Activated CD4-positive, CD25-positive, alpha-beta regulatory T cell treated with anti-CD3 and anti-CD28 coated beads, Interleukin-2, amount 50 U/mL, for 16 hours (primary cell): ENCODE data around the gene OR2T1.
"Not testable (repeated sequence)": the region's sequence is repeated elsewhere in the genome, so short reads cannot be mapped to it uniquely, and the experiment has no call there.

Experiments used
- DNase-seq: peaks from one replicate; pipeline ENCODE4 v3.0.0-alpha.2; 2020; ENCODE audit warnings: low read depth, low spot score

OR2T1 gene

DNA sequence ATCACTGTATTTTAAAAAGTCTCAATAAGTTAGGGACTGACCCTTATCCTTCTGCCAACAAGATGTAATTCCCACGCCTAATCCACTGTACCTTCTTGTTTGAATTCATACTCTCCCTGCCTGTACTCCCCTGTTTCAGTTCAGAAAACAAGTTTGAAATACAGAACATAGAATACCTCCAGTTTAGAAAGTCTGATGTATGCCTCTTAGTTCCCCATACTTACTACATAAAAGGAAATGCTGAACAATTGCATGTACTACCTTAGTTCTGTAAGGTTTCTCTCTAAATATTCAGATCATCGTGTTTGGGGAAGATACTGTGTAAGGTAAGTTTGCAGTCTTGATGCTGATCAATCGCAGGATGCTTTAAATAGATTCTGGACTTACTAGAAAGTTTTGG lies 33.5 kb downstream of the OR2T1 start:
- not testable (repeated sequence) for DNase-seq

GRCh38 chr1:248438668-248439067 lies 35.8 kb downstream of the OR2T1 start:
- DNase-seq: not testable (repeated sequence)

- not testable (repeated sequence) for DNase-seq
Measured at GRCh38 chr1:248439283-248439682, 36.4 kb downstream of the OR2T1 start.

DNA sequence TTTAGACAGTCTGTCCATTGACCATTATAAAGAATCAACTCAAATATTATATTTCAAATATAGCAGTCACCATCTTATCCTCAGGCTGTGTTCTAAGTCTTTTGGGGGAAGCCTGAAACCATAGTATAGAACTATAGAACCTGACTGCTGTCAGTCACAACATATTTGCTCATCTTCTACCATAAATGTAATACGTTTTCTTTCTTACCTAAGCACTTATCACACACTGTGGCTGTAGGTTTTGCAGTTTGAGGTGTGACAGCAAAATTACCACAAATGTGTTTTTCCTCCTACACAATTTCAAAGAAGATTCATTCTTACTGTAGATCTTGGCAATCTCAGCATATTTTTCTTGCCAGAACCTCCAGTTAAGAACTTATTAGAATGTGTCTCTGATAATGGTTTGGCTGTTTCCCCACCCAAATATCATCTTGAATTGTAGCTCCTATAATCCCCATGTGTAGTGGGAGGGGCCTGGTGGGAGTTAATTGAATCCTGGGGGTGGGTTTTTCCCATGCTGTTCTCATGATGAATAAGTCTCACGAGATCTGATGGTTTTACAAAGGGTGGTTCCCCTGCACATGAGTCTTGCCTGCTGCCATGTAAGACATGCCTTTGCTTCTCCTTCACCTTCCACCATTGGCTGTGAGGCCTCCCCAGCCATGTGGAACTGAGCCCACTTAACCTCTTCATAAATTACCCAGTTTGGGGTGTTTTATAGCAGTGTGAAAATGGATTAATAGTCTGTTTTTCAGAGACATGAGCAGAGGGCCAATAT lies 39.8 kb downstream of the OR2T1 start:
- not testable (repeated sequence) for DNase-seq

DNA sequence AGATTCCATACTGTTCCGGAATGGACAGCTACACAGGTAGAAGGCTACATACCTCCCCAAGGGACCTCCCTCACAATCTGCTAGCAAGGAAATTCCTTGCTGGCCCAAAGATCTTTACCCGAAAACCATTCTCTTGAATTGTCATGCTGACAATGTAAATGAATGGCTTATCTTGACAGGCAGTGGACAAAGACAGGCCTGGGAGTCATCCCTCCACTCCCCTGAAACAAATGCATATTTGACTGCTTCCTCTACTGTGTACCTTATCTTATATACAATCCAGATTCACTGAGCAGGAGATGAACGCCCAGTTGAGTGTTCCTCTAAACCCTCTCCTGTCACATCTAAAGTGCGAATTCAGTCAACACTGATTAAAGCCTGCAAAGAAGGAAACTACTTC lies 41.8 kb downstream of the OR2T1 start:
- DNase-seq: not testable (repeated sequence)

DNA sequence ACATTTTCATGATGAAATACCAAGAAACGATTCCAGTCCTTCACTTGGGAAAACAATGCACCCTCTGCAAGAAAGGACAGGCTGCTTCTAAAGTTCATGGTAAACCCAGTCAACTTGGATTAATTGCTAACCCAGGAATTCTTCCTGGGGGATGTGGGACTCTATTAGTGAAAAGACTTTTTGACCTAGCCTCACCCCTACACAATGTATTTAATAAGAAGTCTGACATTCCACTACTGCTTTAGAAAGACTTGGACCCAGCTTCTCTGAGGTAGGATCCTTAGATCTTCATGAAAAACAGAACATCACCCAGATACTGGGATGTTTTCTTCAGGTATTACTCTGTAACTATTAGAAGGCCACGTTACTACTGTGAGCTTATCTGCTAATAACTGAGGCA lies 42.6 kb downstream of the OR2T1 start, which contains the start of gene OR2T2:
Gene OR2T2, plus strand, starts transcription at position 239 of the 400 bp plus-strand sequence. CDS start 7,161 bp downstream, outside the sequence.
- not testable (repeated sequence) for DNase-seq

DNA sequence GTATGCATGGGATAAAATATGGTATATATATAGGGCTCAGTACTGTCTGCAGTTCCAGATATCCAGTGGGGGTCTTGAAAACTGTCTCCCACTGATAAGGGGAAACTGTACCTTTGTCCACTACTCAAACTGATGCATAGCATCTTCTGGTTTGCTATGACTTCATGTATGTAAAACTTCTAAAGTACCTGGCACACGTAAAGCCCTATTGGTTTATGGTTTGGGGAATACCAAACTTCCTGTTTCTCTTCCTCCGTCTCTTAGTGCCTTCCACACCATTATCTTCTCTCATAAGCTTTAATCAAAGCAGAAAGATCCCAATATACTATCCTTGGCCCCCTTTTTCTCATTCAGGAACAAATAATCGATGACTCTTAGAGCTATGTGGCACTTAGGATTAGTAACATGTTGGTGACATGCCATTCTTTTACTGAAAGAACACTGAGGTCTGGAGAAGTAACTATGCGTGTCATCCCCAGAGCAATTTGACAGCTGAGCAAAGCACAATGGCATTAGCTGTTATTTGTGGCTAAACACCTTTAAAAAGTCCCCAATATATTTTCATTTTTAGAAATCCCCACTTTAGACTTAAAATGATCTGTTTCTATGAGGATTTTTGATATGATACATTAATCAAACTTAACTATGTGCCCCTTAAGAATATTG lies 45.7 kb downstream of the OR2T1 start:
- not testable (repeated sequence) for DNase-seq

DNA sequence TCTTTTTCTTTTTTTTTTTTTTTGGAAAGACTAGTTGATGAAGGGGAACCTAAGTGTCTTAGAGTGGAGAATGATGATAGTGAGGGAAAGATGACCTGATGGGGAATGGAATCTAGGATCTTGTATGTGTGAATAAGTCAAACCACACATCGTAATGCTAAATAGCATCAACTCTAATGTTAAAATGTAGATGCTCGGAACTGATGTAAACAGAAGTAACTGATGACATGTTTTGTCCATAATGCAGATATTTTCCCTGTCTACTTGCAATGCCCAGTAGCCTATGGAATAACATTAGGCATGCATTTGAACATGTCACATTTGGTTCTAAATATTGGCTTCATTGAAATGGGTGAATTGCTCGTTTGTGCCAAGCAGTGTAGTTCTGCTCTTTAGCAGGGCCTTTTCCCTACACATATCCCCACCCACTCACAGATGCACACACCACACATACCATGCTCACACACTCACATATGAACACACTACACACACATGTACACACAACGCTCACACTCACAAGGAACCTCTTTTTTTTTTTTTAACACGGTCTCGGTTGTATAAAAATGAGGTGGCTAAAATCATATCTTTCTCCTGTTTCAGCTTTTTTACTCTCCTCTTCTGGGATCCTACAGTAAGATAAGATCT lies 47.1 kb downstream of the OR2T1 start:
- DNase-seq: not testable (repeated sequence)

- DNase-seq: not testable (repeated sequence)
Measured at GRCh38 chr1:248450466-248451145, 47.8 kb downstream of the OR2T1 start.

DNA sequence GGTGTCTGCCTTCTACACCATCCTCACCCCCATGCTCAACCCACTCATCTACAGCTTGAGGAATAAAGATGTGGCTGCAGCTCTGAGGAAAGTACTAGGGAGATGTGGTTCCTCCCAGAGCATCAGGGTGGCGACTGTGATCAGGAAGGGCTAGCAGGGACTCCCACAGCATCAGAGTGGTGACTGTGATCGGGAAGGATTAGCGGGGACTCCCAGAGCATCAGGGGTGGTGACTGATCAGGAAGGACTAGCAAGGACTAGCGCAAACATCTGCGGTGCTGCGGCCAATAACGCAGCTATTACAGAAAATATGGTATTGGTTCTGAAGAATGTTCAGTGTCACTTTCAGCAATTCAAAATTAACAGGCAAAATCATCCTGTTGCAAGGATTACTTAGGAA lies 50.8 kb downstream of the OR2T1 start:
- not testable (repeated sequence) for DNase-seq

DNA sequence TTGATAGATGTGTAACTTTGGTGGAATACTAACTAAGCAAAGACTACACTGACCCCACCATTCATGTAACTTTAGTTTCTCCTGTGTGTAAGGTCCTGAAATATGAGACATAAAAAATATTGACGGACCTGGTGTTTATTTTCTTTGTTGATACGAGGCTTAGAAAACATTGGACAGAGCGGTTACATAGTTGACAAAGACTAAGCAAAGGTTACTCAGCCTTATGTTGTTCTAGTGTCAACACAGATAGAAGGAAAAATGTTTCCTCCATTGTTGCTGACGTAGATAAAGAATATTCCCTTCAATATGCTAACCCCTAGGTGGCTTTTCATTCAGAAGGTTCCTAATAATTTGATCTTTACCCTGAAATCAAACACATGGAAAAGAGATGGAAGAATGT lies 52.2 kb downstream of the OR2T1 start:
- DNase-seq: not testable (repeated sequence)

- not testable (repeated sequence) for DNase-seq
Measured at GRCh38 chr1:248456635-248457034, 53.8 kb downstream of the OR2T1 start.
